Measurements from ENCODE around the gene MRPL36. TPM values are rescaled to one million over a fixed set of nuclear protein-coding genes. Genes with fewer than 3 reads are reported as not detected.
"Not testable (repeated sequence)": the region's sequence is repeated elsewhere in the genome, so short reads cannot be mapped to it uniquely, and the experiment has no call there.

Gene MRPL36
- total RNA-seq, result 100 to 1,000 TPM; 110 to 111 TPM

- POLR2A ChIA-PET, result interaction anchor here (0.9 kb wide), 1 partner anchor 10 kb away, joined by 3 read pairs; no protein-coding TSS in a partner anchor
These were observed at the start of gene MRPL36 for GRCh38 chr5:1799602-1800471. Gene MRPL36 (minus strand): TSS chr5:1799837. CDS start chr5:1798935, 902 bp downstream.

GRCh38 chr5:1847611-1848010 is 48.0 kb upstream of the MRPL36 start:
- CTCF ChIA-PET, result no interaction called here
- POLR2A ChIA-PET, result no interaction called here

More at GRCh38 chr5:1799602-1800471, at the start of gene MRPL36:
- CTCF ChIA-PET, result interaction anchor here (1.5 to 2.0 kb wide), 2 partner anchors 28 to 155 kb away, joined by 4 read pairs; no protein-coding TSS in a partner anchor

- CTCF ChIA-PET, result no interaction called here
These were observed 47.4 kb upstream of the MRPL36 start for GRCh38 chr5:1847056-1847455.

GRCh38 chr5:1846583-1846982 is 46.9 kb upstream of the MRPL36 start:
- POLR2A ChIA-PET, result no interaction called here
- CTCF ChIA-PET, result no interaction called here

More at GRCh38 chr5:1847056-1847455, 47.4 kb upstream of the MRPL36 start:
- POLR2A ChIA-PET, result no interaction called here

GRCh38 chr5:1845696-1846095 is 46.1 kb upstream of the MRPL36 start:
- ChIA-PET CTCF (no interaction called here), POLR2A (no interaction called here)

- CTCF ChIA-PET, result no interaction called here
- POLR2A ChIA-PET, result no interaction called here
These were observed 45.2 kb upstream of the MRPL36 start for GRCh38 chr5:1844708-1845436.

GRCh38 chr5:1843761-1844160 is 44.1 kb upstream of the MRPL36 start:
- POLR2A ChIA-PET, result not testable (repeated sequence)

GRCh38 chr5:1842004-1842819 is 42.6 kb upstream of the MRPL36 start:
- POLR2A ChIA-PET, result no interaction called here
- CTCF ChIA-PET, result no interaction called here

More at GRCh38 chr5:1843761-1844160, 44.1 kb upstream of the MRPL36 start:
- CTCF ChIA-PET, result not testable (repeated sequence)

GRCh38 chr5:1840741-1841521 is 41.3 kb upstream of the MRPL36 start:
- ChIA-PET POLR2A (no interaction called here), CTCF (interaction anchor here (0.7 kb wide), 1 partner anchor 14 kb away, joined by 3 read pairs; no protein-coding TSS in a partner anchor)

GRCh38 chr5:1840071-1840547 is 40.5 kb upstream of the MRPL36 start:
- CTCF ChIA-PET, result no interaction called here
- POLR2A ChIA-PET, result no interaction called here

GRCh38 chr5:1838013-1838412 is 38.4 kb upstream of the MRPL36 start:
- POLR2A ChIA-PET, result no interaction called here

GRCh38 chr5:1836891-1837880 is 37.5 kb upstream of the MRPL36 start:
- POLR2A ChIA-PET, result no interaction called here

More at GRCh38 chr5:1838013-1838412, 38.4 kb upstream of the MRPL36 start:
- CTCF ChIA-PET, result no interaction called here

GRCh38 chr5:1836176-1836890 is 36.7 kb upstream of the MRPL36 start:
- ChIA-PET POLR2A (no interaction called here), CTCF (no interaction called here)

More at GRCh38 chr5:1836891-1837880, 37.5 kb upstream of the MRPL36 start:
- CTCF ChIA-PET, result no interaction called here

- ChIA-PET POLR2A (no interaction called here), CTCF (no interaction called here)
These were observed 35.8 kb upstream of the MRPL36 start for GRCh38 chr5:1835431-1835830.

- CTCF ChIA-PET, result no interaction called here
These were observed 35.2 kb upstream of the MRPL36 start for GRCh38 chr5:1834721-1835429.

GRCh38 chr5:1834022-1834551 is 34.5 kb upstream of the MRPL36 start:
- CTCF ChIA-PET, result no interaction called here
- POLR2A ChIA-PET, result no interaction called here

More at GRCh38 chr5:1834721-1835429, 35.2 kb upstream of the MRPL36 start:
- POLR2A ChIA-PET, result no interaction called here

Measured in activated CD8-positive, alpha-beta memory T cell treated with anti-CD3 and anti-CD28 coated beads for 36 hours (primary cell).